OCI-LY3 (cell line): ENCODE data around the gene RXRA.

ENCODE experiments used
- CTCF ChIP-seq: fragments of 200-600, 300-600 bp; sonication (generic); IDR thresholded peaks from 2 replicates; pipeline ENCODE4 v1.5.1; 2014; ENCODE audit warnings: antibody characterized with exemption, low read length, low read depth
- EZH2phosphoT487 ChIP-seq: fragments of 200-600 bp; shearing (Covaris generic); IDR thresholded peaks from 2 replicates; pipeline ENCODE4 v1.6.1; 2018; ENCODE audit warnings: antibody characterized with exemption, mixed run types, low read depth

DNA sequence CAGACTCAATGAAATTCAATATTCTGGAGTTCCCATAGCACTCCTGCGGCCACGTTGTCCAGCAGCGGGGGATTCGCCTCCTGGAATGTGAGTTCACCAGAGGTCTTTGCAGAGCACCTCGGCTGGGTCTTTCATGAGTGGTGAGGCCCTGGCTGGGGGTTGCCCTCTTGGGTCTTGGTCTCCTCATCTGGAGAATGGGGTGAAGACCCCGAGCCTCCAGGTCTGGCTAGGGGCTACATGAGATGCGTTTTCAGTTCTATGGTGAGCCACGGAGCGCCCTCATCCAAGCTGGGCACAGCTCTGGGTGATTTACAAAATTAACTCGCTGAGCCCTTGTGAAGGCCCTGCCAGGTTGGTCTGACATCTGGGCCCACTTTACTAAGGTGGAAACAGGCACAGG, 37.5 kb upstream of the RXRA start:
- no peak for TF ChIP-seq CTCF
- no peak for TF ChIP-seq EZH2phosphoT487
